ENCODE results near the gene USP43. TPM values are rescaled to one million over a fixed set of nuclear protein-coding genes. Genes with fewer than 3 reads are reported as not detected.

Gene USP43
- total RNA-seq, 1 donor from 2014 or later, result 0.90 TPM

GRCh38 chr17:9645851-9646545 is 681 bp downstream of the USP43 start:
- Mint-ChIP-seq H3K4me1 (ENCODE audit: unreplicated experiment) (peaks cover 9% of the 10 kb centered on the region), H3K36me3 (ENCODE audit: low read depth, unreplicated experiment) (no peaks in the 10 kb centered on the region), H3K4me3 (ENCODE audit: unreplicated experiment) (peak overlapping the region; percentile 88), H3K27me3 (ENCODE audit: unreplicated experiment) (peaks cover 8% of the 10 kb centered on the region), H3K27ac (ENCODE audit: unreplicated experiment) (no peak overlapping the region), H3K9me3 (ENCODE audit: unreplicated experiment) (no peaks in the 10 kb centered on the region)
- TF ChIP-seq, protein P1, sequence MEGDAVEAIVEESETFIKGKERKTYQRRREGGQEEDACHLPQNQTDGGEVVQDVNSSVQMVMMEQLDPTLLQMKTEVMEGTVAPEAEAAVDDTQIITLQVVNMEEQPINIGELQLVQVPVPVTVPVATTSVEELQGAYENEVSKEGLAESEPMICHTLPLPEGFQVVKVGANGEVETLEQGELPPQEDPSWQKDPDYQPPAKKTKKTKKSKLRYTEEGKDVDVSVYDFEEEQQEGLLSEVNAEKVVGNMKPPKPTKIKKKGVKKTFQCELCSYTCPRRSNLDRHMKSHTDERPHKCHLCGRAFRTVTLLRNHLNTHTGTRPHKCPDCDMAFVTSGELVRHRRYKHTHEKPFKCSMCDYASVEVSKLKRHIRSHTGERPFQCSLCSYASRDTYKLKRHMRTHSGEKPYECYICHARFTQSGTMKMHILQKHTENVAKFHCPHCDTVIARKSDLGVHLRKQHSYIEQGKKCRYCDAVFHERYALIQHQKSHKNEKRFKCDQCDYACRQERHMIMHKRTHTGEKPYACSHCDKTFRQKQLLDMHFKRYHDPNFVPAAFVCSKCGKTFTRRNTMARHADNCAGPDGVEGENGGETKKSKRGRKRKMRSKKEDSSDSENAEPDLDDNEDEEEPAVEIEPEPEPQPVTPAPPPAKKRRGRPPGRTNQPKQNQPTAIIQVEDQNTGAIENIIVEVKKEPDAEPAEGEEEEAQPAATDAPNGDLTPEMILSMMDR (IDR thresholded peaks at IDR 0.05; ENCODE audit: unreplicated experiment), result no peak
- peak; percentile 55 for DNase-seq (ENCODE audit: low spot score)

DNA sequence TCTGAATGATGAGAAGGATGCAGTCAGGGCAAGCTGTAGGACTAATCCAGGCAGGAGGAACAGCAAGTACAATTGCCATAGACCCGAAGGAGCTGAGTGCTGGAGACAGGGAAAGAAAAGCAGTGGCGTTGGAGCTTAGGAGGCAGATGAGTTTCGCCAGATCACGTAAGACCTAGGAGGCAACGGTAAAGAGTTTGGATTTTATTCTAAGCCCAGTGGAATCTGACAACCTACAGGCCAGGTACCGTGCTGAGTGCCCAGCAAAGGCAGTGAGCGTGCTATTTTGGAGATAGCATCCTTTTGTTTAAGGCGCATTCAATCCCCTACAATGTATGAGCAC is 1.2 kb downstream of the USP43 start:
- DNase-seq (ENCODE audit: low spot score), result no peak

GRCh38 chr17:9647014-9647413 is 1.7 kb downstream of the USP43 start:
- Mint-ChIP-seq H3K36me3 (ENCODE audit: low read depth, unreplicated experiment) (no peaks in the 10 kb centered on the region), H3K27ac (ENCODE audit: unreplicated experiment) (no peak overlapping the region), H3K9me3 (ENCODE audit: unreplicated experiment) (no peaks in the 10 kb centered on the region), H3K4me1 (ENCODE audit: unreplicated experiment) (peaks cover 9% of the 10 kb centered on the region), H3K4me3 (ENCODE audit: unreplicated experiment) (no peak overlapping the region), H3K27me3 (ENCODE audit: unreplicated experiment) (peaks cover 8% of the 10 kb centered on the region)
- DNase-seq (ENCODE audit: low spot score), result no peak
- TF ChIP-seq, protein P1 (IDR thresholded peaks at IDR 0.05; ENCODE audit: unreplicated experiment), result no peak

More for the DNA sequence above, 1.2 kb downstream of the USP43 start:
- H3K27ac Mint-ChIP-seq (ENCODE audit: unreplicated experiment), result no peak overlapping the region
- TF ChIP-seq, protein P1 (IDR thresholded peaks at IDR 0.05; ENCODE audit: unreplicated experiment), result no peak
- H3K4me3 Mint-ChIP-seq (ENCODE audit: unreplicated experiment), result peak overlapping the region; percentile 88
- H3K27me3 Mint-ChIP-seq (ENCODE audit: unreplicated experiment), result peaks cover 8% of the 10 kb centered on the region
- H3K9me3 Mint-ChIP-seq (ENCODE audit: unreplicated experiment), result no peaks in the 10 kb centered on the region
- no peaks in the 10 kb centered on the region for H3K36me3 Mint-ChIP-seq (ENCODE audit: low read depth, unreplicated experiment)
- H3K4me1 Mint-ChIP-seq (ENCODE audit: unreplicated experiment), result peaks cover 9% of the 10 kb centered on the region

DNA sequence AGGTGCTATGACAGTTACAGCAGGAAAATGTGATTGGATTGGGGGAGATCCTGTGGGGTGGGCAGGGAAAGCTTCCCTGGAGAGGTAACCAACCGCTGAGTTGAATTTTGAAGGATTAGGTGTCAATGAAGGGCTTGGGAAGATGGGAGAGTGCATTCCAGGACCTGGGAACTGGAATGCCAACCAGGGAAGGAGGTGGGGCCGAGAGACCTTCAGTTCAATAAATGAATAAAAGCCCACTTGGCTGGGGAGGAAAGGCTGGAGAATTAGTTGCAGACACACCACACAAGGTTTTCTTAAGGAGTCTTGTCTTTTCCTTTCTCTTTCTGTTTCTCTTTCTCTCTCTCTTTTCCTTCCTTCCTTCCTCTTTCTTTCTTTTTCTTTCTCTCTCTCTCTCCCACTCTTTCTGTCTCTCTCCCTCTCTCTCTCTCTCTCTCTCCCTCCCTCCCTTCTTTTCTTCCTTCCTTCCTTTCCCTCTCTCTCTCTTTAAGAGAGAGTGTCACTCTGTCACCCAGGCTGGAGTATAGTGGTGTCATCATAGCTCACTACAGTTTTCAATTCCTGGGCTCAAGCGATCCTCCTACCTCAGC is 3.3 kb downstream of the USP43 start:
- no peak overlapping the region for H3K4me3 Mint-ChIP-seq (ENCODE audit: unreplicated experiment)
- peaks cover 6% of the 10 kb centered on the region for H3K27me3 Mint-ChIP-seq (ENCODE audit: unreplicated experiment)

More for the DNA sequence above, 3.3 kb downstream of the USP43 start:
- no peak for DNase-seq (ENCODE audit: low spot score)
- H3K27ac Mint-ChIP-seq (ENCODE audit: unreplicated experiment), result no peak overlapping the region
- no peaks in the 10 kb centered on the region for H3K9me3 Mint-ChIP-seq (ENCODE audit: unreplicated experiment)
- TF ChIP-seq, protein P1 (IDR thresholded peaks at IDR 0.05; ENCODE audit: unreplicated experiment), result no peak
- no peaks in the 10 kb centered on the region for H3K36me3 Mint-ChIP-seq (ENCODE audit: low read depth, unreplicated experiment)
- peaks cover 9% of the 10 kb centered on the region for H3K4me1 Mint-ChIP-seq (ENCODE audit: unreplicated experiment)
